H1 (cell line): Measurements from ENCODE around the gene CLP1. TPM values are rescaled to one million over a fixed set of nuclear protein-coding genes. Genes with fewer than 3 reads are reported as not detected.

ENCODE experiments used
- CTCF ChIA-PET: fragments of 300-600 bp; sonication (Branson Sonifier 250); formaldehyde crosslinking; loops from one replicate; lab custom pipeline; 2021; ENCODE audit not compliant: partially characterized antibody; lab: Charles Lee
- POLR2A ChIA-PET: fragments of 300-600 bp; sonication (Branson Sonifier 250); formaldehyde crosslinking; loops from one replicate; lab custom pipeline; 2021; ENCODE audit warnings: inconsistent platforms; ENCODE audit not compliant: partially characterized antibody; lab: Charles Lee
- DNase-seq, 2 experiments: peaks; one replicate each; pipeline versions ENCODE4 v3.0.0 to v3.0.0-alpha.2; 2010 to 2022; ENCODE audit warnings: low spot score in 2 of 2, low read depth in 1 of 2, mixed read lengths in 1 of 2
- FAIRE-seq: peaks from 2 replicates; lab custom pipeline; 2011; peaks lifted over from hg19 to GRCh38; lab: Jason Lieb, UNC
- H2AFZ ChIP-seq: 2 replicates; pipeline ENCODE4 v1.8.1; 2012; ENCODE audit warnings: low read length, inconsistent platforms
- H2AK5ac ChIP-seq: 2 replicates; pipeline ENCODE4 v1.6.1; 2013; ENCODE audit warnings: low read depth, low read length
- H2BK120ac ChIP-seq: replicated peaks from 2 replicates; pipeline ENCODE3; 2013; ENCODE audit warnings: low read depth, low read length, inconsistent platforms
- H2BK12ac ChIP-seq: 2 replicates; pipeline ENCODE4 v1.6.1; 2013; ENCODE audit warnings: low read depth, low read length
- H2BK15ac ChIP-seq: 2 replicates; pipeline ENCODE4 v1.6.1; 2013; ENCODE audit warnings: low read length
- H2BK20ac ChIP-seq: 2 replicates; pipeline ENCODE4 v1.6.1; 2013; ENCODE audit warnings: low read length
- H2BK5ac ChIP-seq: 2 replicates; pipeline ENCODE4 v1.6.1; 2013; ENCODE audit warnings: low read depth, low read length
- H3K14ac ChIP-seq: 2 replicates; pipeline ENCODE4 v1.6.1; 2013; ENCODE audit warnings: inconsistent platforms; ENCODE audit not compliant: insufficient read length
- H3K18ac ChIP-seq: 2 replicates; pipeline ENCODE4 v1.6.1; 2013; ENCODE audit warnings: low read length; ENCODE audit errors: extremely low read depth
- H3K23ac ChIP-seq: 2 replicates; pipeline ENCODE4 v1.6.1; 2013; ENCODE audit warnings: inconsistent platforms; ENCODE audit not compliant: insufficient read length
- H3K23me2 ChIP-seq: 2 replicates; pipeline ENCODE4 v1.6.1; 2013; ENCODE audit warnings: low read depth, low read length
- H3K27ac ChIP-seq: 2 replicates; pipeline ENCODE4 v1.6.1; 2011; ENCODE audit warnings: low read depth, low read length, inconsistent platforms
- H3K27me3 ChIP-seq, 4 experiments: replicated peaks in 1 of 4; 1 replicate in 1 of 4; 2 replicates in 3 of 4; pipeline versions ENCODE4 v1.6.1 to v1.8.1; 2011 to 2013; ENCODE audit warnings: low read length in 3 of 4, mild to moderate bottlenecking in 3 of 4, inconsistent platforms in 2 of 4, mixed read lengths in 2 of 4, moderate library complexity in 1 of 4; ENCODE audit not compliant: control insufficient read depth in 3 of 4, insufficient read depth in 3 of 4; ENCODE audit errors: extremely low read depth in 1 of 4
- H3K36me3 ChIP-seq, 4 experiments: 2 replicates each; pipeline versions ENCODE4 v1.6.1 to v1.8.1; 2011 to 2013; ENCODE audit warnings: mild to moderate bottlenecking in 4 of 4, low read length in 3 of 4, moderate library complexity in 2 of 4, control low read depth in 1 of 4, inconsistent platforms in 1 of 4; ENCODE audit not compliant: insufficient read depth in 4 of 4, control insufficient read depth in 2 of 4
- H3K4ac ChIP-seq: replicated peaks from 2 replicates; pipeline ENCODE3; 2013; ENCODE audit warnings: low read length, low read depth, mixed read lengths, inconsistent platforms; ENCODE audit not compliant: insufficient read length
- H3K4me1 ChIP-seq, 4 experiments: replicated peaks in 1 of 4; 1 replicate in 1 of 4; 2 replicates in 3 of 4; pipeline versions ENCODE4 v1.6.1 to v1.8.1; 2011 to 2013; ENCODE audit warnings: low read length in 3 of 4, inconsistent platforms in 2 of 4, mixed read lengths in 1 of 4; ENCODE audit not compliant: insufficient read depth in 4 of 4, control insufficient read depth in 3 of 4
- H3K4me2 ChIP-seq, 2 experiments: 2 replicates each; pipeline versions ENCODE4 v1.6.1 to v1.8.1; 2011 to 2013; ENCODE audit warnings: low read depth in 2 of 2, low read length in 2 of 2, control low read depth in 1 of 2, inconsistent platforms in 1 of 2, mild to moderate bottlenecking in 1 of 2; ENCODE audit not compliant: insufficient read depth in 1 of 2
- H3K4me3 ChIP-seq, 4 experiments: fragments of 200-600, 300-600 bp in 1 of 4; sonication (generic), shearing (Covaris generic), sonication (Bioruptor Twin) in 1 of 4; 2 replicates each; pipeline versions ENCODE4 v1.5.1 to v1.8.1; 2011 to 2016; ENCODE audit warnings: low read length in 4 of 4, low read depth in 3 of 4, control low read depth in 2 of 4, inconsistent platforms in 2 of 4, mild to moderate bottlenecking in 2 of 4, mixed read lengths in 1 of 4, moderate library complexity in 1 of 4; ENCODE audit not compliant: insufficient read depth in 2 of 4; ENCODE audit errors: extremely low read depth in 1 of 4
- H3K56ac ChIP-seq: replicated peaks from 2 replicates; pipeline ENCODE3; 2013; ENCODE audit warnings: low read depth, mild to moderate bottlenecking, mixed read lengths, low read length, inconsistent platforms; ENCODE audit not compliant: insufficient read length
- H3K79me1 ChIP-seq: 2 replicates; pipeline ENCODE4 v1.6.1; 2013; ENCODE audit warnings: low read depth, low read length, control low read depth
- H3K79me2 ChIP-seq, 2 experiments: 2 replicates each; pipeline versions ENCODE4 v1.6.1 to v1.8.1; 2012 to 2013; ENCODE audit warnings: low read length in 2 of 2, mild to moderate bottlenecking in 2 of 2, inconsistent platforms in 1 of 2; ENCODE audit not compliant: insufficient read depth in 2 of 2, control insufficient read depth in 1 of 2
- H3K9ac ChIP-seq, 4 experiments: replicated peaks in 1 of 4; 1 replicate in 1 of 4; 2 replicates in 3 of 4; pipeline versions ENCODE4 v1.6.1 to v1.8.1; 2011 to 2013; ENCODE audit warnings: low read depth in 3 of 4, low read length in 3 of 4, control low read depth in 2 of 4, mild to moderate bottlenecking in 2 of 4, moderate library complexity in 2 of 4, inconsistent platforms in 1 of 4; ENCODE audit errors: extremely low read depth in 1 of 4
- H3K9me3 ChIP-seq, 2 experiments: 2 replicates each; pipeline versions ENCODE4 v1.6.1 to v1.8.1; 2012 to 2013; ENCODE audit warnings: mild to moderate bottlenecking in 2 of 2, moderate library complexity in 2 of 2, control low read depth in 1 of 2, inconsistent platforms in 1 of 2, low read depth in 1 of 2, low read length in 1 of 2, mixed read lengths in 1 of 2; ENCODE audit not compliant: insufficient read depth in 2 of 2
- H4K20me1 ChIP-seq, 2 experiments: replicated peaks in 1 of 2; 2 replicates each; pipeline versions ENCODE3 to v1.8.1; 2011 to 2013; ENCODE audit warnings: inconsistent platforms in 2 of 2, low read length in 2 of 2, mild to moderate bottlenecking in 1 of 2; ENCODE audit not compliant: insufficient read depth in 2 of 2, control insufficient read depth in 1 of 2
- H4K5ac ChIP-seq: 2 replicates; pipeline ENCODE4 v1.6.1; 2013; ENCODE audit warnings: low read length, low read depth, mixed read lengths, inconsistent platforms; ENCODE audit not compliant: insufficient read length
- H4K8ac ChIP-seq: 2 replicates; pipeline ENCODE4 v1.8.0; 2013; ENCODE audit warnings: mild to moderate bottlenecking, moderate library complexity, low read length, inconsistent platforms; ENCODE audit not compliant: insufficient read depth; ENCODE audit errors: extremely low read depth
- H4K91ac ChIP-seq: replicated peaks from 2 replicates; pipeline ENCODE3; 2013; ENCODE audit warnings: low read length, mixed read lengths, inconsistent platforms; ENCODE audit not compliant: insufficient read length
- ATF3 ChIP-seq: IDR thresholded peaks from 2 replicates; pipeline ENCODE4 v1.6.1; 2011; ENCODE audit warnings: low read depth, mild to moderate bottlenecking, low read length; ENCODE audit not compliant: insufficient read depth
- CTBP2 ChIP-seq: IDR thresholded peaks from 2 replicates; pipeline ENCODE4 v1.7.0; 2011; ENCODE audit warnings: borderline replicate concordance, mild to moderate bottlenecking, moderate library complexity, mixed read lengths, low read length; ENCODE audit not compliant: insufficient read depth, insufficient read length
- EGR1 ChIP-seq: IDR thresholded peaks from 2 replicates; pipeline ENCODE4 v1.6.1; 2011; ENCODE audit warnings: low read depth, low read length, borderline replicate concordance
- HDAC2 ChIP-seq, 2 experiments: fragments of 300-600 bp in 1 of 2; sonication (generic) in 1 of 2; IDR thresholded peaks; 2 replicates each; pipeline ENCODE4 v1.6.1; 2011 to 2012; ENCODE audit warnings: low read depth in 2 of 2, low read length in 2 of 2, mild to moderate bottlenecking in 2 of 2, moderate library complexity in 2 of 2, borderline replicate concordance in 1 of 2, inconsistent platforms in 1 of 2
- SIRT6 ChIP-seq: IDR thresholded peaks from one replicate; pipeline ENCODE4 v1.7.1; 2012; ENCODE audit warnings: low read length, inconsistent platforms
- SIX5 ChIP-seq: IDR thresholded peaks from 2 replicates; pipeline ENCODE4 v1.6.1; 2011; ENCODE audit warnings: mild to moderate bottlenecking, low read depth, low read length
- SUZ12 ChIP-seq: fragments of 200-600 bp; sonication (generic); IDR thresholded peaks from 2 replicates; pipeline ENCODE4 v1.6.1; 2012; ENCODE audit warnings: mild to moderate bottlenecking, inconsistent platforms, low read length, moderate library complexity, mixed read lengths
- TAF7 ChIP-seq: optimal IDR thresholded peaks from 2 replicates; pipeline ENCODE3; 2011; ENCODE audit warnings: low read depth, mild to moderate bottlenecking, inconsistent platforms, low read length, moderate library complexity, borderline replicate concordance
- TBP ChIP-seq: IDR thresholded peaks from 2 replicates; pipeline ENCODE4 v1.6.1; 2011; ENCODE audit warnings: low read depth, low read length, improper control_type of control experiment
- YY1 ChIP-seq: IDR thresholded peaks from 2 replicates; pipeline ENCODE4 v1.6.1; 2011; ENCODE audit warnings: low read depth, mild to moderate bottlenecking, low read length
- WGBS, 2 experiments: shearing (Covaris generic) in 1 of 2; methylation state at CpG; one replicate each; pipeline versions ENCODE4 v1.1.6 to v1.1.7; 2013 to 2015; ENCODE audit warnings: low lambda C conversion rate in 2 of 2, mixed read lengths in 2 of 2, inconsistent platforms in 1 of 2, low coverage in 1 of 2, missing lambda C conversion rate in 1 of 2; ENCODE audit not compliant: insufficient replicate concordance in 2 of 2, insufficient coverage in 1 of 2, insufficient read length in 1 of 2; ENCODE audit errors: extremely low coverage in 1 of 2, missing lambda C conversion rate in 1 of 2; 5-methylcytosine and 5-hydroxymethylcytosine counted together
- polyA plus RNA-seq, 7 experiments: library from polyadenylated mRNA; depleted of rRNA in 3 of 7; stranded (reverse) in 5 of 7; unstranded in 2 of 7; fragments of >200 nt in 5 of 7; fragments of 200-250 nt in 2 of 7; gene quantifications; 1 replicate in 5 of 7; 2 replicates in 1 of 7; 4 replicates in 1 of 7; pipeline versions ENCODE4 v1.2.1 to v1.2.3, GENCODE V29; 2011 to 2013; ENCODE audit warnings: missing spikeins in 2 of 7, mixed read lengths in 2 of 7
- total RNA-seq: library from RNA; stranded (reverse); fragmentation: NEBNext Ultra II Directional; extraction: Animal tissue kit (Norgen Biotek cat#: 25700); gene quantifications from 2 replicates; pipeline ENCODE4 v1.2.1, GENCODE V29; 2021

Gene CLP1
- total and polyA plus RNA-seq, 2 of the 8 experiments (the other 6 are each of a cell fraction or from before 2014, with no cell fraction given): 29.4 to 29.9 TPM

- peaks cover 0 to 7% (median 0%) of the 10 kb centered on the region in 4 experiments; a peak in 1 of 8 replicates for H3K36me3 ChIP-seq
- peaks cover 0 to 3% of the 10 kb centered on the region in 2 experiments for H4K20me1 ChIP-seq
- no peak overlapping the region for H3K27ac ChIP-seq
- no peak overlapping the region; the same call in 1 of the 2 replicates for H2BK12ac ChIP-seq
- no peaks in the 10 kb centered on the region for H3K9me3 ChIP-seq
- H3K4me3 ChIP-seq: no peak overlapping the region
- 0 out of 2 replicates have a peak overlapping the region, but pooled peaks have one; percentile 68 for H2BK15ac ChIP-seq
- ChIA-PET POLR2A (interaction anchor here (1.8 to 29.6 kb wide), 5 partner anchors 9 to 135 kb away, joined by 3 to 1546 read pairs (median 24); partner anchors contain the start of genes CLP1, SERPING1 and YPEL4), CTCF (interaction anchor here (0.6 to 14.3 kb wide), 8 partner anchors 9 to 121 kb away, joined by 3 to 357 read pairs (median 5); partner anchors contain the start of genes SERPING1 and UBE2L6)
- 92% methylated on average over 8 of the region's 8 CpGs; no CpG with 5 or more reads in 1 of the 2 experiments for WGBS, 2 experiments
- H3K18ac ChIP-seq: no peak overlapping the region
- H3K23ac ChIP-seq: no peak overlapping the region
- H2AK5ac ChIP-seq: no peak overlapping the region; the same call in 1 of the 2 replicates
- H2BK5ac ChIP-seq: no peak overlapping the region
- no peak overlapping the region for H3K4ac ChIP-seq
- no peak overlapping the region for H3K56ac ChIP-seq
- no peak overlapping the region for H2AFZ ChIP-seq
- H3K4me1 ChIP-seq: peaks cover 4 to 13% (median 10%) of the 10 kb centered on the region in 4 experiments
- H2BK120ac ChIP-seq: no peak overlapping the region
- DNase-seq (no peak), FAIRE-seq (no peak)
- no peak overlapping the region for H3K4me2 ChIP-seq
- H3K27me3 ChIP-seq: no peaks in the 10 kb centered on the region; a peak in 1 of 7 replicates
- H3K79me2 ChIP-seq: peaks cover 0 to 16% of the 10 kb centered on the region in 2 experiments; a peak in 2 of 4 replicates
- TF ChIP-seq ATF3 (no peak), CTBP2 (no peak), HDAC2 (IDR thresholded peaks at IDR 0.05; ENCODE audit: borderline replicate concordance in 1 of 2, low read depth in 2 of 2, low read length in 2 of 2) (no peak), SIX5 (no peak), EGR1 (no peak), TAF7 (no peak), SUZ12 (no peak), YY1 (no peak), TBP (no peak), SIRT6 (no peak)
- no peak overlapping the region for H4K5ac ChIP-seq
- no peak overlapping the region for H4K8ac ChIP-seq
- H2BK20ac ChIP-seq: no peak overlapping the region
- H3K14ac ChIP-seq: no peak overlapping the region
- H3K79me1 ChIP-seq: 0 out of 2 replicates have a peak, but pooled peaks cover 5% of the 10 kb centered on the region
- H3K9ac ChIP-seq: no peak overlapping the region
- H3K23me2 ChIP-seq: peaks cover 14% of the 10 kb centered on the region
- H4K91ac ChIP-seq: no peak overlapping the region
These were observed 22.3 kb upstream of the CLP1 start for GRCh38 chr11:57635246-57635645.
